Measurements from ENCODE around the gene DAZAP2.

GRCh38 chr12:51270951-51271518, 32.4 kb downstream of the DAZAP2 start:
- TF ChIP-seq POLR2A (IDR thresholded peaks at IDR 0.05; ENCODE audit: low read length) (no peak), GATA1 (IDR thresholded peaks at IDR 0.05; ENCODE audit: low read depth, low read length) (no peak)

All from erythroblast (primary cell).